Activated CD4-positive, CD25-positive, alpha-beta regulatory T cell treated with anti-CD3 and anti-CD28 coated beads, Interleukin-2, amount 50 U/mL, for 16 hours (primary cell): Measurements from ENCODE around the gene BMPR1A.
"Not testable (repeated sequence)": the region's sequence is repeated elsewhere in the genome, so short reads cannot be mapped to it uniquely, and the experiment has no call there.

Source experiments
- DNase-seq: peaks from one replicate; pipeline ENCODE4 v3.0.0-alpha.2; 2020; ENCODE audit warnings: low read depth, low spot score

Gene BMPR1A

DNA sequence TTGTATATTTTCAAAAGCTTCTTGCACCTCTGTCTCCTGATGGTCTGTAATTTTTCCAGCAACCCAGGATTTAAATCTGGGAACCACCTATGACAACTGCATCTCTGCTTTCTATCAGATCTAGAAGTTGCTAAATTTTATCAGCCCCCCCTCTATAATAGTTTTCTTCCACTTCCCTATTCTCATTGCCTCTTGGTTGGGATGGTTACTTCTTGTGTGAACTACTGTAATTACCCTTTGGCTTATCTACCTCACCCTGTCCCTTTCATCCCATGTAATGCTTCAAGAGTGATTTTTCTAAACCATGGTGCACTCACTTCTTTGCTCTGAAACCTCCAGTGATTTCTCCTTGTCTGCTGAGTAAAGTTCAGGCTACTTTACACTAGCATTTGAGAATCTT is 92.3 kb downstream of the BMPR1A start:
- DNase-seq, result no peak

DNA sequence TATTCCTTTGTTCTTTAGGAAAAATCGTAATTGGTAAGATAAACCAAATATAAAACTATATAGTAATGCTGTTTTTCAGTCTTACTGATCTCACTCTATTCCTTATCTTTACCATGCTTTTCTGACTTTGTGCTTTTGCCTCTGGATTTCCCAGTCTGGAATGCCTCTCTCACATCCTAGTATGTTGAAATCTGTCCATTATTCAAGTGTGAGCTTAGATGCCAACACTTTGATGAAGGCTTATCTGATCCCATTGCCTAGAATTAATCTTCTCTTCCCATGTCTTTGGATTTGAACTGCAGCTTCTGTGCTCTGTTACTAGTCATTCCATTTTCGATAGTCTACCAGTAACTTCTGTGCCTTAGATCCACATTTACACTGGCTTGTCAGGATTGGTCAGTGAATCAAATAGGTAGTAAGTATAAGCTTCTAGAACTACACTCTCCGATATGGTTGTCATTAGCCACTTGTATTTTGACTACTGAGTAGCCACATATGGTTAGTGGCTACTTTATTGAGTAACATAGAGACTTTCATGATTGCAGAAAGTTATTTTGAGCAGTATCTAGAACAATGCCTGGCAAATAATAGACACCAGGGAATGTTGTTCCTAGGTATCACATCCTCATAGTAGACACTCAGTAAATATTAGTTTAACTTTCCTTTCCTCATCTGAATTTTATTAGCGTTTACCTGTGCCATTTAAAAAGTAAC is 92.9 kb downstream of the BMPR1A start:
- no peak for DNase-seq

DNA sequence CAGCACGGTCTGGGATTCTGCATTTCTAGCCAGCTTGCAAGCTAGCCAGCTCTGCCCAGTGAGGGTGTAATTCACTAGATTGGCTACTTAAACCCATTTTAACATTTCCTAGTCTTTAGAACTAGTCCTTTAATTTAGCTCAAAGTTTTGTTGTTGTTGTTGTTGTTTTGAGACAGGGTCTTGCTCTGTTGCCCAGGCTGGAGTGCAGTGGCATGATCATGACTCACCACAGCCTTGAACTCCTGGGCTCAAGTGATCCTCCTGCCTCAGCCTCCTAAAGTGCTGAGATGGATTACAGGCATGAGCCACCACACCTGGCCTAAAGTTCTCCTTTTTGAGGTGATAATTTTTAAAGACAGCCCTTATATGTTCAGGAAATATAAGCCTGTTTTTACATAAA is 94.1 kb downstream of the BMPR1A start:
- no peak for DNase-seq

- no peak for DNase-seq
These were observed 95.1 kb downstream of the BMPR1A start for GRCh38 chr10:86851328-86852207.

DNA sequence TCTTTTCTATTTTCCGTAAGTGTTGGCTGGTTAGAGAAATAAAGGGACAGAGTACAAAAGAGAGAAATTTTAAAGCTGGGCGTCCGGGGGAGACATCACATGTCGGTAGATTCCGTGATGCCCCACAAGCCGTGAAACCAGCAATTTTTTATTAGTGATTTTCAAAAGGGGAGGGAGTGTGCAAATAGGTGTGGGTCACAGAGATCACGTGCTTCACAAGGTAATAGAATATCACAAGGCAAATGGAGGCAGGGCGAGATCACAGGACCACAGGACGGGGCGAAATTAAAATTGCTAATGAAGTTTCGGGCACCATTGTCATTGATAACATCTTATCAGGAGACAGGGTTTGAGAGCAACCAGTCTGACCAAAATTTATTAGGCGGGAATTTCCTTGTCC is 97.2 kb downstream of the BMPR1A start:
- not testable (repeated sequence) for DNase-seq

DNA sequence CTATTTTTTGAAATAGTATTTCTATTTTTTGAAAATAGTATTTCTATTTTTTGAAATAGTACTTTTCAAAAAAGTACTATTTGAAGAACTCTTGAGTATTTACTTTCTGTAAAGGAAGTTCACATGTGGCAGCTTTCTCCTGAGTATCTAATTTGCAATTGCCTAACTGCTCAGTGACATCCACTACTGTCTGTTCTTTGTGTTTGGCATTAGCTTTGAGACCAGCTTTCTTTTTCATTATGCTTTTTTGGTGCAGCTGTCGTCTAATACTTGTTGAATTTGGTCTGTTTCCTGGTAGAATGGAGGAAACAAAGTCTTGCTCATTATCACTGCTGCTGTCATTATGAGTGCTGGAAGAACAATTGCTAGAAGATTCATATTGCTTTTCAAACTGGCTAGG is 99.1 kb downstream of the BMPR1A start:
- DNase-seq, result no peak

DNA sequence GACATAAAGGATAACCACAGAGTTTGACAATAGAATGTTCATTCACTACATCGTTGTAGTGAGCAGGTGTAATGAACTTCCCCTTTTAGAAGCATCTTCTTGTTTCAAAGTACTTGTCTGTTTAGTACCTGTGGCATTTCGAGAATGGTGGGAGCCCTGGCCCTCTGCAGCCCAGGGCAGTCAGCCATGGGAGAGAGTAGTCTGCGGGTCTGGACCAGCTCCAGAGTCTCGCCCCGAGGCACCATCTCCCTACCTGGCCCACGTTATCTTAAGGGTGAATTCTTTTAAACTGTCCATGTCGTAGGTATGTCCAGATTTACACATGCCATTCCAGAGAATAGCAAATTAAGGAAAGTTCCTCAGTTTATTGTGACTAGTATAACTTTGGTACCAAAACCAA is 99.7 kb downstream of the BMPR1A start:
- DNase-seq, result no peak

GRCh38 chr10:86857128-86857721 is 100.8 kb downstream of the BMPR1A start:
- no peak for DNase-seq

DNA sequence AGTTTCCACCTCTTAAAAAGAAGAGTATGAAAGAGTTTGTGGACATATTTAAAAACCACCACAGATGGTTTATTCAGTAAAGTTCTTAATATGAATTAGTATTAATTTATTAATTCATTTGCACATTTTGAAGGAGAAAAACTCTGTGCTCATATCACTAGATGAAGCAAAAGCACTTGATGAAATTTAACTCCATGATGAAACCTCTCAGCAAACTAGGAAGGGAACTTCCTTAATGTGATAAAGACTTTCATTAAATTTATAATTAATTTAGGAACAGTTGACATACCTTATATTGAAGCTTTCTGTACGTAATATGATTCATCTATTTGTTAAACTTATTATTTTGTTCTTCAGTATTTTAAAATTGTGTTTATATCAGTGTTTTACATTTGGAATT is 101.6 kb downstream of the BMPR1A start:
- DNase-seq, result no peak

DNA sequence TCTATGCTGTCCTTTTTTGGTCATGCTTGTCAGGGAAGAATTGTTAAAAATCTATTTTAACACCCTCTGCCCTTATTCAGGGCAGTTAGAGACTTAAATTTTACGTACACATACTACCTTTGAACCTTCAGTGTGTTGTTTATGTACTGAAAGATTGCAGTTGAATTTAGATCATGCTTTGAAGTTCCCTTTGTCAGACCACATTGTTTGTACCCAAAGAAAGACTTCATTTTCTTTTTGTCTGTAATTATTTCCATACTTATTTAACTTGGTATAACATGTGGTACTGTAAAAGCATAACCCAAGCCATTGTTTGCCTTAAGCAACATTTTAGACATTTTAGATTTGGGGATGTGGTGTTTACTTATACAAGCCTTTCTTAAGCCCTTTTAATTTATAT is 104.9 kb downstream of the BMPR1A start:
- DNase-seq, result no peak

DNA sequence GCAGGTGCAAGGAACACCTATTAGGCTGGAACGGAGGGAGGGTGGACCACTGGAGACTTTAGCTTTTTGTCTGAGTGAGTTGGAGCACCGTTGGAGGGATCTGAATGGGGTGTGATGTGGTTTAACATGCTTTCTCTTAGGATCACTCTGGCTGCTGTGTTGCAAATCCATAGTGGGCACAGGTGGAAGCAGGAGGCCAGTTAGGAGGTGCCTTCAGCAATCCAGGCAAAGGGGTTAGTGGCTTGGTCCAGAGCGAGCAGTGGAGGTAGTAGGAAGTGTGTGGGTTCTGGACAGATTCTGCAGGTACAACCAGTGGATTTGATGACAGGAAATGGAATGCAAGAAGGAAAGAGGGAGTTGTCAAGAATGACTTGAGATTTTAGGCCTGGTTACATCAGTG is 106.0 kb downstream of the BMPR1A start:
- no peak for DNase-seq

- no peak for DNase-seq
These were observed 106.5 kb downstream of the BMPR1A start for GRCh38 chr10:86862786-86863483.

- DNase-seq, result no peak
These were observed 107.0 kb downstream of the BMPR1A start for GRCh38 chr10:86863484-86863842.

- not testable (repeated sequence) for DNase-seq
These were observed 108.8 kb downstream of the BMPR1A start for GRCh38 chr10:86865011-86865811.

DNA sequence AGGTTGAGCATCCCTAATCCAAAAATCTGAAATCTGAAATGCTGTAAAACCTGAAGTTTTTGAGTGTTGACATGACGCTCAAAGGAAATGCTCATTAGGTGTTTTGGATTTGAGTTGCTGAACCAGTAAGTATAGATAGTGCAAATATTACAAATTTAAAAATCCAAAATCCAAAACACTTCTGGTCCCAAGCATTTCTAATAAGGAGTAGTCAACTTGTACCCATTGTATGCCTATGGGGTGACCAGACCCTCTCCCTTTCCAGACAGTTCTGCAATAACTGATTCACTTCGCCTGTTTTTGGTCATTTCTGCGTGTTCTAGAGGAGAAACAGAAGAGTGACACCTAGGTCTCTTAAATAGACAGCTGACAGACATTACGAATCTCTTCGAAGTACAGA is 110.7 kb downstream of the BMPR1A start:
- DNase-seq, result no peak

DNA sequence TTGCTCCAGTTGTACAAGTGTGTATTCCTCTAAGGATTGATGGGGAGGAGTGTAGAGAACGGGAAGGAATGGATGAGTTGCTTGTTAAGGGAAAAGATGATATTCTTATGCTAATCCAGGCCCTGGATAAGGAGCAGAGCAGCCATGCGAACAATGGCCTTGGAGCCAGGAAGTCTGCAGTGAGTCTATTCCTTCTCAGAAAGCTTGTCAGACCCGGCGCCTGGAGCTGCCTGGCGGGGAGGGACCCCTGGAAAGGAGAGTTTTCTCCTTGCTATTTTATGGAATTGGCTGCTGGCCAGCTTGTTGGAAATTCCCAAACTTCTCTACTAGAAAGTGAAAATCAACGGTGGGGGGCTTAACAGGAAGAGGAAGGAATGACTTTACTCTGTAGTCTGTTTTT is 111.9 kb downstream of the BMPR1A start:
- no peak for DNase-seq

- DNase-seq, result no peak
These were observed 114.3 kb downstream of the BMPR1A start for GRCh38 chr10:86870679-86871078.

DNA sequence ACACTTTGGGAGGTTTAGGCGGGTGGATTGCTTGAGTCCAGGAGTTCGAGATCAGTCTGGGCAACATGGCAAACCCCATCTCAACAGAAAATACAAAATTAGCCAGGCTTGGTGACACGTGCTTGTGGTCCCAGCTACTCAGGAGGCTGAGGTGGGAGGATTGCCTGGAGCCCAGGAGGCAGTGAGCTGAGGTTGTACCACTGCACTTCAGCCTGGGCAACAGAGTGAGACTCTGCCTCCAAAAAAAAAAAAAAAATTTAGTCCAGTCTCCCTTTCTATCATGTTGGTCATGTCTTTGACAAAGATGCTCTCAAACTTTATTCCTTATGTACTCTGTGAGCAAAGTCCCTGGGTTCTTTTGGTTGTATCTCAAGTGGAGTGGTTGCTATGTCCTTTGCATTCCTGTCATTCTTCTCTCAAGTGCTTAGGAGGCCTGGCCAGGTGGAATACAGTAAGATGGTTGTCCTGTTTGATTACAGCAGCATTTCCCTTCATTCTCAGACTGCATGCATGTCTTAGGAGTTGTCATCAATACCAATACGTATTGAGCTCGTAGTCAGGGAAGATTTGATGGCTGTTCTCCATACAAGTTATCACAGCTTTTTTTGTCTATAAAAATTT is 115.3 kb downstream of the BMPR1A start:
- no peak for DNase-seq

- no peak for DNase-seq
These were observed 116.3 kb downstream of the BMPR1A start for GRCh38 chr10:86872757-86873156.

DNA sequence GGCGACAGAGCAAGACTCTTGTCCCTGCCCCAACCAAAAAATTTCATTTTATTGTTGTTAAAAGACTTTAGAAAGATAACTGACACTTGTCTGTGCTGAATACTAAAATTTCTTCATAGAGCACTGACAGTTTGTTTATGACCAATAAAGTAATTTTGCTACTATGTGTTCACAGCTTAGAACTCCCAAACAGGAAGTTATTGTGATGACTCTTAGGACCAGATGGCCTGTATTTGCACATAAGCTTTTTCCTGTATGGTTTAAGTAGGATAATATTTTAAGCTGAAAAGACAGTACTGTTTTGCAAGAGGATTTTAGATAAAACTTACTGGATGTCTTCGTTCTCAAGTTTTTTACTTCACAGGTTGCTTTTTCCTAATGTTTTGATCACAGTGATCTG is 120.3 kb downstream of the BMPR1A start:
- DNase-seq, result no peak
